ENCODE results near the gene KLHL25.
"Not testable (repeated sequence)": the region's sequence is repeated elsewhere in the genome, so short reads cannot be mapped to it uniquely, and the experiment has no call there.

KLHL25 gene

GRCh38 chr15:85804481-85805170 lies 9.9 kb upstream of the KLHL25 start:
- no peak for DNase-seq

GRCh38 chr15:85802617-85803016 lies 7.9 kb upstream of the KLHL25 start:
- DNase-seq, result not testable (repeated sequence)

- DNase-seq, result no peak
These were observed 5.9 kb upstream of the KLHL25 start for GRCh38 chr15:85800478-85801123.

GRCh38 chr15:85796371-85796770 lies 1.6 kb upstream of the KLHL25 start:
- DNase-seq, result not testable (repeated sequence)

- no peak for DNase-seq
These were observed 896 bp upstream of the KLHL25 start for GRCh38 chr15:85795337-85796305.

GRCh38 chr15:85793641-85794597 lies 806 bp downstream of the KLHL25 start:
- peak; percentile 61 for DNase-seq

- DNase-seq, result peak; percentile 36
These were observed 1.7 kb downstream of the KLHL25 start for GRCh38 chr15:85792912-85793590.

GRCh38 chr15:85792102-85792731 lies 2.5 kb downstream of the KLHL25 start:
- no peak for DNase-seq

- no peak for DNase-seq
These were observed 5.2 kb downstream of the KLHL25 start for GRCh38 chr15:85789496-85789875.

- DNase-seq, result no peak
These were observed 5.8 kb downstream of the KLHL25 start for GRCh38 chr15:85788771-85789495.

- no peak for DNase-seq
These were observed 8.0 kb downstream of the KLHL25 start for GRCh38 chr15:85786781-85787114.

GRCh38 chr15:85785887-85786780 lies 8.6 kb downstream of the KLHL25 start:
- no peak for DNase-seq

- DNase-seq, result no peak
These were observed 12.7 kb downstream of the KLHL25 start for GRCh38 chr15:85782064-85782463.

GRCh38 chr15:85781099-85781498 lies 13.6 kb downstream of the KLHL25 start:
- no peak for DNase-seq

GRCh38 chr15:85780225-85780985 lies 14.3 kb downstream of the KLHL25 start:
- DNase-seq, result no peak

GRCh38 chr15:85779249-85779648 lies 15.5 kb downstream of the KLHL25 start:
- no peak for DNase-seq

- DNase-seq, result no peak
These were observed 16.5 kb downstream of the KLHL25 start for GRCh38 chr15:85778107-85778776.

Measured in stimulated activated CD8-positive, alpha-beta memory T cell treated with anti-CD3 and anti-CD28 coated beads, Interleukin-4, amount 100 ng/mL, for 48 hours (primary cell).